SK-N-SH treated with all-trans-retinoic acid at 6 μM for 48 hours (cell line): Measurements from ENCODE around the gene TSSK2.

Experiments used
- ATAC-seq: fragments of 200-7000 bp; cut with Tn5 transposase; 3 replicates; pipeline ENCODE4 v1.9.1; 2020; ENCODE audit warnings: mild to moderate bottlenecking, moderate library complexity
- ARNTL ChIP-seq: fragments of 450-650 bp; formaldehyde crosslinking; IDR thresholded peaks from 2 replicates; pipeline ENCODE4 v1.5.0; 2020; ENCODE audit warnings: low read depth, mild to moderate bottlenecking, moderate library complexity, borderline replicate concordance
- BACH2 ChIP-seq: fragments of 250-450 bp; sonication (Bioruptor Pico); IDR thresholded peaks from 2 replicates; pipeline ENCODE4 v1.9.0; 2021; ENCODE audit warnings: mild to moderate bottlenecking, borderline replicate concordance
- CREB5 ChIP-seq: fragments of 250-450 bp; sonication (Bioruptor Pico); IDR thresholded peaks from 2 replicates; pipeline ENCODE4 v1.5.1; 2020; ENCODE audit warnings: low read depth, mild to moderate bottlenecking, moderate library complexity
- CSDC2 ChIP-seq: fragments of 250-450 bp; sonication (Bioruptor Pico); IDR thresholded peaks from 2 replicates; pipeline ENCODE4 v1.5.0; 2020; ENCODE audit warnings: mild to moderate bottlenecking, moderate library complexity
- GLIS3 ChIP-seq: fragments of 250-450 bp; sonication (Bioruptor Pico); IDR thresholded peaks from 2 replicates; pipeline ENCODE4 v1.5.0; 2020; ENCODE audit warnings: mild to moderate bottlenecking, moderate library complexity
- ISL1 ChIP-seq: fragments of 250-450 bp; sonication (Bioruptor Pico); IDR thresholded peaks from 2 replicates; pipeline ENCODE4 v2.1.2; 2022; ENCODE audit warnings: mild to moderate bottlenecking, moderate library complexity
- OSR1 ChIP-seq: fragments of 250-450 bp; sonication (Bioruptor Pico); IDR thresholded peaks from 2 replicates; pipeline ENCODE4 v1.8.0; 2022; ENCODE audit warnings: moderate library complexity, mild to moderate bottlenecking, inconsistent platforms
- PATZ1 ChIP-seq: fragments of 250-450 bp; sonication (Bioruptor Pico); IDR thresholded peaks from 2 replicates; pipeline ENCODE4 v1.8.0; 2020; ENCODE audit warnings: mild to moderate bottlenecking, moderate library complexity, borderline replicate concordance
- POU6F1 ChIP-seq: fragments of 250-450 bp; sonication (Bioruptor Pico); IDR thresholded peaks from 2 replicates; pipeline ENCODE4 v1.8.0; 2021; ENCODE audit warnings: low read depth, mild to moderate bottlenecking, moderate library complexity, borderline replicate concordance
- PPARA ChIP-seq: fragments of 250-450 bp; sonication (Bioruptor Pico); IDR thresholded peaks from 2 replicates; pipeline ENCODE4 v1.5.0; 2020; ENCODE audit warnings: mild to moderate bottlenecking, borderline replicate concordance
- RARB ChIP-seq: fragments of 250-450 bp; sonication (Bioruptor Pico); IDR thresholded peaks from 2 replicates; pipeline ENCODE4 v1.8.0; 2021; ENCODE audit warnings: mild to moderate bottlenecking, moderate library complexity
- TOX ChIP-seq: fragments of 250-450 bp; sonication (Bioruptor Pico); IDR thresholded peaks from 2 replicates; pipeline ENCODE4 v1.8.0; 2021; ENCODE audit warnings: mild to moderate bottlenecking, moderate library complexity, borderline replicate concordance
- ZC3H10 ChIP-seq: fragments of 250-450 bp; sonication (Bioruptor Pico); IDR thresholded peaks from 2 replicates; pipeline ENCODE4 v1.5.1; 2021; ENCODE audit warnings: mild to moderate bottlenecking, moderate library complexity
- ZFP3 ChIP-seq: fragments of 250-450 bp; sonication (Bioruptor Pico); IDR thresholded peaks from 2 replicates; pipeline ENCODE4 v1.5.0; 2020; ENCODE audit warnings: mild to moderate bottlenecking, moderate library complexity
- ZFP30 ChIP-seq: fragments of 450-650 bp; formaldehyde crosslinking; IDR thresholded peaks from 2 replicates; pipeline ENCODE4 v1.5.0; 2022; ENCODE audit warnings: mild to moderate bottlenecking, moderate library complexity
- ZNF70 ChIP-seq: fragments of 450-650 bp; formaldehyde crosslinking; IDR thresholded peaks from 2 replicates; pipeline ENCODE4 v1.5.0; 2020; ENCODE audit warnings: mild to moderate bottlenecking, moderate library complexity
- ZNF8 ChIP-seq: fragments of 450-650 bp; formaldehyde crosslinking; IDR thresholded peaks from 2 replicates; pipeline ENCODE4 v1.5.0; 2020; ENCODE audit warnings: mild to moderate bottlenecking, moderate library complexity
- TF ChIP-seq, protein P1 (sequence below): fragments of 250-450 bp; sonication (Bioruptor Pico); IDR thresholded peaks from 2 replicates; pipeline ENCODE4 v1.5.0; 2020; ENCODE audit warnings: mild to moderate bottlenecking, moderate library complexity
- TF ChIP-seq, protein P2 (sequence below): fragments of 250-450 bp; sonication (Bioruptor Pico); IDR thresholded peaks from 2 replicates; pipeline ENCODE4 v1.5.1; 2021; ENCODE audit warnings: mild to moderate bottlenecking, moderate library complexity

The TSSK2 gene

GRCh38 chr22:19180234-19180633 lies 49.1 kb downstream of the TSSK2 start (continued):
- TF ChIP-seq POU6F1 (CRISPR knock-in tag), result no peak
- TF ChIP-seq PPARA (CRISPR knock-in tag), result no peak

DNA sequence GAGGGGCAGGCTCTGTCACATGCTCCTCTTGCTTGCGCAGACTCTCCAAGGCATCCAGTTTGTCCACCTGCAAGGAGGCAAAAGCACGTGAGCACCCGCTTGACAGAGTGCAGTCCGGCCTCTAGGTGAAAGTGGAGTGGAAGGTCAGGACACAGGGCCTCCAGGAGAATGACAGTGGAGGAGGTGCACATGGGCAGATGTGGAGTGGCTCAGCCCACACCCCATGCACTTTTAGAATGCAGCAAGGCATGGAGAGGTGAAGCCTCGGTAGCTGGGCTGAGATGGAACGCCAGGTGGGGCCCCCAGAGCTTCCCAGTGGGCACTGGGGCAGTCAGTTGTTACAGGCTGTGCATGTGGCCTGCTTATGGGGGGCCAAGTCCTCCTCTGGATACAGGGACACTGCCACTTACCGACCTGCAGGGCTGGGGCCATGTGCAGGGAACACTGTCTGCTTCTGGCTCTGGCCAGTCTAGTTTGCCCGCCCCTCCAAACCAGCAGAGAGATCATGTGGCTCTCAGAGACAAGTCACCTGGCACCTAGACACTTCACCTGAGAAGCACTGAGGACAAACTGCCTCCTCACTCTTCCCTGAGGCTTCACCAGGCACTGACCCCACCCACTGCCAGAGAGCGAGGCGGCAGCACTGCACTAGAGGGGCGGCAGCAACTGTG lies 49.8 kb downstream of the TSSK2 start:
- no peak for ATAC-seq
- TF ChIP-seq ZNF70 (CRISPR knock-in tag), result no peak

DNA sequence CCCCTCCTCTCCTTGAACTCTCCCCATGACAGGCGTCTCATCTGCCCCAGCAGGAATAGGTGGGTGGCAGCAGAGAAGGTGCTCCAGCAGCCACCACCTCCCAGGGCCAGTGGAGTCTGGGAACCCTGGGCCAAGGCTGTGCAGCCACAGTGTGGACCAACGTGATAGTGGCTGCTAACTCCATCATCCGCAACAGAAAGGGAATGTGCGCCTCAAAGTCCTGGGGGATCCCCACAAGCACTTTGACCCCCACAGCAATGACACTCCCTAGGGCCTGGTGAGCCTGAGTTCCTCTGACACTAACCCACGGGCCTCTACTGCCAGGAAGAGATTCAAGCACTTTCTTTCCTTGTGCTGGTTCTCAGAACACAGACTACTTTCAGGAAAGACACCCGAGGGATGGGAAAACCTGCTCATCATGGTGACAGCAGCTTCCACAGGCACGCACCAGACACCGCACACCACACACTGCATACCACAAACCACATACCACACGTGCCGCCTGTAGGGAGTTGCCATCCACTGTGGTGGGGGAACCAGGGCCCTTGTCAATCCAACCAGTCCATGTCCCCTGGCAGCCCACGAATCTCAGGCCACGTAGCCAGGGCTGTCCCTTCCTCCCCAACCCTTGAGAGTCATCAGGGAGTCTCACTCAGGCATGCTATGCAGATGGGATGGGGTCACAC lies 50.8 kb downstream of the TSSK2 start:
- ATAC-seq, result no peak
- TF ChIP-seq ZFP30 (CRISPR knock-in tag) (no peak), BACH2 (CRISPR knock-in tag) (no peak), ZFP3 (CRISPR knock-in tag) (no peak), PPARA (CRISPR knock-in tag) (no peak), CSDC2 (CRISPR knock-in tag) (no peak), ZNF70 (CRISPR knock-in tag) (no peak), TOX (CRISPR knock-in tag) (no peak), ISL1 (CRISPR knock-in tag) (no peak), GLIS3 (CRISPR knock-in tag) (no peak), CREB5 (no peak), OSR1 (no peak), ZNF8 (CRISPR knock-in tag) (no peak), RARB (CRISPR knock-in tag) (no peak), ARNTL (CRISPR knock-in tag) (no peak), ZC3H10 (no peak), PATZ1 (no peak)
- TF ChIP-seq, protein P1, sequence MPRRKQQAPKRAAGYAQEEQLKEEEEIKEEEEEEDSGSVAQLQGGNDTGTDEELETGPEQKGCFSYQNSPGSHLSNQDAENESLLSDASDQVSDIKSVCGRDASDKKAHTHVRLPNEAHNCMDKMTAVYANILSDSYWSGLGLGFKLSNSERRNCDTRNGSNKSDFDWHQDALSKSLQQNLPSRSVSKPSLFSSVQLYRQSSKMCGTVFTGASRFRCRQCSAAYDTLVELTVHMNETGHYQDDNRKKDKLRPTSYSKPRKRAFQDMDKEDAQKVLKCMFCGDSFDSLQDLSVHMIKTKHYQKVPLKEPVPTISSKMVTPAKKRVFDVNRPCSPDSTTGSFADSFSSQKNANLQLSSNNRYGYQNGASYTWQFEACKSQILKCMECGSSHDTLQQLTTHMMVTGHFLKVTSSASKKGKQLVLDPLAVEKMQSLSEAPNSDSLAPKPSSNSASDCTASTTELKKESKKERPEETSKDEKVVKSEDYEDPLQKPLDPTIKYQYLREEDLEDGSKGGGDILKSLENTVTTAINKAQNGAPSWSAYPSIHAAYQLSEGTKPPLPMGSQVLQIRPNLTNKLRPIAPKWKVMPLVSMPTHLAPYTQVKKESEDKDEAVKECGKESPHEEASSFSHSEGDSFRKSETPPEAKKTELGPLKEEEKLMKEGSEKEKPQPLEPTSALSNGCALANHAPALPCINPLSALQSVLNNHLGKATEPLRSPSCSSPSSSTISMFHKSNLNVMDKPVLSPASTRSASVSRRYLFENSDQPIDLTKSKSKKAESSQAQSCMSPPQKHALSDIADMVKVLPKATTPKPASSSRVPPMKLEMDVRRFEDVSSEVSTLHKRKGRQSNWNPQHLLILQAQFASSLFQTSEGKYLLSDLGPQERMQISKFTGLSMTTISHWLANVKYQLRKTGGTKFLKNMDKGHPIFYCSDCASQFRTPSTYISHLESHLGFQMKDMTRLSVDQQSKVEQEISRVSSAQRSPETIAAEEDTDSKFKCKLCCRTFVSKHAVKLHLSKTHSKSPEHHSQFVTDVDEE, result no peak
- TF ChIP-seq, protein P2, sequence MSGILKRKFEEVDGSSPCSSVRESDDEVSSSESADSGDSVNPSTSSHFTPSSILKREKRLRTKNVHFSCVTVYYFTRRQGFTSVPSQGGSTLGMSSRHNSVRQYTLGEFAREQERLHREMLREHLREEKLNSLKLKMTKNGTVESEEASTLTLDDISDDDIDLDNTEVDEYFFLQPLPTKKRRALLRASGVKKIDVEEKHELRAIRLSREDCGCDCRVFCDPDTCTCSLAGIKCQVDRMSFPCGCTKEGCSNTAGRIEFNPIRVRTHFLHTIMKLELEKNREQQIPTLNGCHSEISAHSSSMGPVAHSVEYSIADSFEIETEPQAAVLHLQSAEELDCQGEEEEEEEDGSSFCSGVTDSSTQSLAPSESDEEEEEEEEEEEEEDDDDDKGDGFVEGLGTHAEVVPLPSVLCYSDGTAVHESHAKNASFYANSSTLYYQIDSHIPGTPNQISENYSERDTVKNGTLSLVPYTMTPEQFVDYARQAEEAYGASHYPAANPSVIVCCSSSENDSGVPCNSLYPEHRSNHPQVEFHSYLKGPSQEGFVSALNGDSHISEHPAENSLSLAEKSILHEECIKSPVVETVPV (CRISPR knock-in tag), result no peak
- TF ChIP-seq, all 23 proteins: peak for 0
